Measurements from ENCODE around the gene KLHL21. TPM values are rescaled to one million over a fixed set of nuclear protein-coding genes. Genes with fewer than 3 reads are reported as not detected.

KLHL21 gene
- total and polyA plus RNA-seq, 2 of the 4 experiments (the other 2 are of a cell fraction), result 12.0 to 36.7 TPM

DNA sequence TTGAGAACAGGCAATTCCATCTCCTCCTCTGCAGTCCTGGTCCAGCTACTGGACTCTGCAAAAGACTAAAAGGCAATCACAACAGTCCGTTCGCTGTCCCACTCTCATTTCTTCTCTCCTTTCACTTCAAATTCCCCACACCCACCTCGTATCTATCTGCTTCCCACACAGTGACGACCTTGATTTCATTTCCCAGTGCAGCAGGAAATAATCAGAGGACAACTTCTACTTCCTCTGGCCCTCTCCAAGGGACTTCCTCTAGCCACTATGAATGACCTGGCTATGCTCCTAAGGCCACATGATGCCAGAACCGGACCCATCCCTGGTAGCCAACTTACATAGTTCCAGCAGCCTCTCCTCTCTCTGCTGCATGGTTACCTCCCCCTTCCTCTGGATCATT is 56.3 kb downstream of the KLHL21 start:
- no peak overlapping the region for H2BK120ac ChIP-seq (ENCODE audit: low read depth, low read length)
- peaks cover 5% of the 10 kb centered on the region; the same call in 1 of the 2 replicates for H3K9me1 ChIP-seq (ENCODE audit: insufficient read depth, low read length)
- intact Hi-C loops (cut with micrococcal nuclease), result no loop called here
- DNase-seq (no peak), ATAC-seq (ENCODE audit: low read depth) (no peak)
- no peak overlapping the region for H3K56ac ChIP-seq (ENCODE audit: extremely low read depth, insufficient read depth, low read length)
- H3K9ac ChIP-seq (ENCODE audit: low read depth, low read length), result no peak overlapping the region
- peaks cover 22 to 30% of the 10 kb centered on the region in 2 experiments for H3K79me1 ChIP-seq (ENCODE audit: low read depth in 1 of 2, low read length in 2 of 2)
- 89 to 100% methylated on average over 2 to 5 of the region's 5 CpGs for WGBS, 2 experiments (ENCODE audit: extremely low coverage in 2 of 2, insufficient read length in 1 of 2)
- in situ Hi-C loops (cut with MboI; ENCODE audit: low sequenced_read_pairs), result no loop called here
- H3K4me1 ChIP-seq (ENCODE audit: control insufficient read depth, insufficient read depth, low read length), result peaks cover 2% of the 10 kb centered on the region
- ChIA-PET CTCF (no interaction called here), POLR2A (ENCODE audit: unreplicated experiment) (no interaction called here)
- BruUV-seq (replicated peaks), result no TSS peak
- no peak overlapping the region for H3K14ac ChIP-seq (replicated peaks; ENCODE audit: low read depth, low read length)
- H3K27ac ChIP-seq (ENCODE audit: insufficient read depth, low read length), result no peak overlapping the region
- no peak overlapping the region for H3K4me3 ChIP-seq (ENCODE audit: insufficient read depth, low read depth, low read length)
- H2AFZ ChIP-seq (replicated peaks; ENCODE audit: low read length, poor library complexity), result no peak overlapping the region
- peaks cover 44% of the 10 kb centered on the region for H3K36me3 ChIP-seq (ENCODE audit: control insufficient read depth, insufficient read depth, low read length)
- no peak overlapping the region for H2AK5ac ChIP-seq (ENCODE audit: low read depth, low read length)
- H3K4ac ChIP-seq (ENCODE audit: low read depth, low read length), result no peak overlapping the region
- no peak overlapping the region for H2BK20ac ChIP-seq (ENCODE audit: low read depth, low read length)
- H3K9me3 ChIP-seq (ENCODE audit: control insufficient read depth, insufficient read depth, low read length), result no peaks in the 10 kb centered on the region
- H3K18ac ChIP-seq (ENCODE audit: low read depth, low read length), result no peak overlapping the region
- no peak overlapping the region for H4K5ac ChIP-seq (ENCODE audit: low read depth, low read length)
- H3K23ac ChIP-seq (ENCODE audit: low read depth, low read length), result no peak overlapping the region
- no peak overlapping the region for H2AK9ac ChIP-seq (replicated peaks; ENCODE audit: low read depth, low read length, poor library complexity)
- H4K8ac ChIP-seq (ENCODE audit: low read depth in 2 of 2, low read length in 2 of 2), result no peak overlapping the region
- H2BK5ac ChIP-seq (ENCODE audit: low read depth, low read length, poor library complexity, severe bottlenecking), result no peak overlapping the region
- dilution Hi-C loops (cut with HindIII; ENCODE audit: low sequenced_read_pairs, unreplicated experiment), result no loop called here
- H4K20me1 ChIP-seq (ENCODE audit: insufficient read depth, low read length), result 0 out of 2 replicates have a peak, but pooled peaks cover 5% of the 10 kb centered on the region
- no peak overlapping the region for H3K4me2 ChIP-seq (ENCODE audit: low read depth, low read length)
- TF ChIP-seq, protein P1, sequence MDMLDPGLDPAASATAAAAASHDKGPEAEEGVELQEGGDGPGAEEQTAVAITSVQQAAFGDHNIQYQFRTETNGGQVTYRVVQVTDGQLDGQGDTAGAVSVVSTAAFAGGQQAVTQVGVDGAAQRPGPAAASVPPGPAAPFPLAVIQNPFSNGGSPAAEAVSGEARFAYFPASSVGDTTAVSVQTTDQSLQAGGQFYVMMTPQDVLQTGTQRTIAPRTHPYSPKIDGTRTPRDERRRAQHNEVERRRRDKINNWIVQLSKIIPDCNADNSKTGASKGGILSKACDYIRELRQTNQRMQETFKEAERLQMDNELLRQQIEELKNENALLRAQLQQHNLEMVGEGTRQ (IDR thresholded peaks at IDR 0.05; ENCODE audit: low read depth, low read length), result no peak
- TF ChIP-seq MXI1 (IDR thresholded peaks at IDR 0.05; ENCODE audit: borderline replicate concordance, low read depth, low read length) (no peak), NFE2L2 (IDR thresholded peaks at IDR 0.05; ENCODE audit: low read depth, low read length) (no peak), MAZ (IDR thresholded peaks at IDR 0.05; ENCODE audit: borderline replicate concordance, low read depth, low read length) (no peak), RFX5 (IDR thresholded peaks at IDR 0.05; ENCODE audit: low read depth, low read length) (no peak), MAFK (IDR thresholded peaks at IDR 0.05; ENCODE audit: low read depth, low read length) (no peak), CHD1 (IDR thresholded peaks at IDR 0.05; ENCODE audit: low read depth, low read length) (no peak), RAD21 (IDR thresholded peaks at IDR 0.05; ENCODE audit: low read length) (no peak), FOS (IDR thresholded peaks at IDR 0.05; ENCODE audit: low read depth, low read length) (no peak)
- TF ChIP-seq, protein P2, sequence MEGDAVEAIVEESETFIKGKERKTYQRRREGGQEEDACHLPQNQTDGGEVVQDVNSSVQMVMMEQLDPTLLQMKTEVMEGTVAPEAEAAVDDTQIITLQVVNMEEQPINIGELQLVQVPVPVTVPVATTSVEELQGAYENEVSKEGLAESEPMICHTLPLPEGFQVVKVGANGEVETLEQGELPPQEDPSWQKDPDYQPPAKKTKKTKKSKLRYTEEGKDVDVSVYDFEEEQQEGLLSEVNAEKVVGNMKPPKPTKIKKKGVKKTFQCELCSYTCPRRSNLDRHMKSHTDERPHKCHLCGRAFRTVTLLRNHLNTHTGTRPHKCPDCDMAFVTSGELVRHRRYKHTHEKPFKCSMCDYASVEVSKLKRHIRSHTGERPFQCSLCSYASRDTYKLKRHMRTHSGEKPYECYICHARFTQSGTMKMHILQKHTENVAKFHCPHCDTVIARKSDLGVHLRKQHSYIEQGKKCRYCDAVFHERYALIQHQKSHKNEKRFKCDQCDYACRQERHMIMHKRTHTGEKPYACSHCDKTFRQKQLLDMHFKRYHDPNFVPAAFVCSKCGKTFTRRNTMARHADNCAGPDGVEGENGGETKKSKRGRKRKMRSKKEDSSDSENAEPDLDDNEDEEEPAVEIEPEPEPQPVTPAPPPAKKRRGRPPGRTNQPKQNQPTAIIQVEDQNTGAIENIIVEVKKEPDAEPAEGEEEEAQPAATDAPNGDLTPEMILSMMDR (conservative IDR thresholded peaks at IDR 0.05; ENCODE audit: low read depth, low read length), result no peak
- H4K91ac ChIP-seq (ENCODE audit: insufficient read depth, low read depth, low read length), result no peak overlapping the region
- H3K27me3 ChIP-seq (ENCODE audit: control insufficient read depth, insufficient read depth, low read length), result no peaks in the 10 kb centered on the region
- H2BK15ac ChIP-seq (ENCODE audit: low read depth, low read length), result no peak overlapping the region
